Stimulated activated CD4-positive, alpha-beta T cell treated with anti-CD3 and anti-CD28 coated beads, Interleukin-12 subunit alpha, Interleukin-12 subunit beta, amount 100 ng/mL, for 24 hours (primary cell): ENCODE data around the gene DPYSL5.
"Not testable (repeated sequence)": the region's sequence is repeated elsewhere in the genome, so short reads cannot be mapped to it uniquely, and the experiment has no call there.

Source experiments
- DNase-seq, 2 experiments: peaks; one replicate each; pipeline ENCODE4 v3.0.0-alpha.2; 2020; ENCODE audit warnings: low read depth in 2 of 2

DPYSL5 gene, protein sequence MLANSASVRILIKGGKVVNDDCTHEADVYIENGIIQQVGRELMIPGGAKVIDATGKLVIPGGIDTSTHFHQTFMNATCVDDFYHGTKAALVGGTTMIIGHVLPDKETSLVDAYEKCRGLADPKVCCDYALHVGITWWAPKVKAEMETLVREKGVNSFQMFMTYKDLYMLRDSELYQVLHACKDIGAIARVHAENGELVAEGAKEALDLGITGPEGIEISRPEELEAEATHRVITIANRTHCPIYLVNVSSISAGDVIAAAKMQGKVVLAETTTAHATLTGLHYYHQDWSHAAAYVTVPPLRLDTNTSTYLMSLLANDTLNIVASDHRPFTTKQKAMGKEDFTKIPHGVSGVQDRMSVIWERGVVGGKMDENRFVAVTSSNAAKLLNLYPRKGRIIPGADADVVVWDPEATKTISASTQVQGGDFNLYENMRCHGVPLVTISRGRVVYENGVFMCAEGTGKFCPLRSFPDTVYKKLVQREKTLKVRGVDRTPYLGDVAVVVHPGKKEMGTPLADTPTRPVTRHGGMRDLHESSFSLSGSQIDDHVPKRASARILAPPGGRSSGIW

DNA sequence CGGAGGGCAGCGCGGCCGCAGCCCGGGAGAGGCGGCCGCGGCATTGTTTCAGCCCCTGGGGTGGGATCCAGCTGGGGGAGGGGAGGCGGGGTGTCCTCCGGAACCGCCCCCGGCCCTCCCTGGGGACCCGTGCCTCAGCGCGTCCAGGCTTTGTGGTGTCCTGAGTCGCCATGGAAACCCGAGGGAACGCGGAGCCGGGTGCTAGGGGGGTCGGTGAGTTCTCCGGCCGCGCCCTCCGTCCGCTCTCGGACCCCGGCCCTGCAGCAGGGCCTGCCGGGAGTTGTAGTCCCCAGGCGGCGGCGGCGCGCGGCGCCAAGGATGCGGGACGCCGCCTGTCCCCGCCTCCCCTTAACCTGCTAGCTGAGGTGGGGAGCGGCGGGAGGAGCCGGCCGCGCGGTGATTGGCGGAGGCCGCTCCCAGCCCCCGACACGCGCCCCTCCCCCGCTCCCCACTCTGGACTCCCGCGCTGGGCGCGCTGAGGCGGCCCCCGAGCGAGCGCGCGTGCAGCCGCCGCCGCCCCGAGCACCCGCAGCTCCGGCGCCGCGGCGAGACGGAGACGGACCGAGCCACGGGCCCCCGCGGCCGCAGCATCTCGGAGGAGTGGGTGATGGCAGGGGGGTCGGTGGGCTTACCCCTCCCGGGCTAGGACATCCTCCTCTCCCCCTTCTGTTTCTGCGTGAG is at the start of gene DPYSL5:
Gene DPYSL5, plus strand, starts transcription at position 478 of the 681 bp plus-strand sequence. CDS start 50,368 bp downstream, outside the sequence.
- peak in 1 of 2 experiments; percentile 9 for DNase-seq

DNA sequence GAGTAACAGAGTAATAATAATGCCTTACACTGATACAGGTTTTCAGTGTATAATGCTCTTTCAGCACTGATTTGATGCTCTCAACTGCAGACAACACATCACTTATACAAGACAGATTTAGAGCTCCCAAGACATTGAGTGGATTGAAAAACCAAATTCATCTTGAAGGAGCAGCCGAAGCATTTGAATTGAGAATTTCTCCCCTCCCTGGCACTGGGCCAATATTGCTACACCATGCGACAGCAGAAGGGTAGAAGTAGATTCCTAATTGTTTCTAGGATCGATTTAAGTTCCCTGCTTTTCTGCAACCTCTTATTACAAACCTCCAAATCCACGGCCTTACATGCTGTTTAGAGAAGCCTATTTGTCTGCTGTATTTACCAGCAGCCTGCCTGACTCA is 46.6 kb upstream of the DPYSL5 start:
- no peak for DNase-seq

DNA sequence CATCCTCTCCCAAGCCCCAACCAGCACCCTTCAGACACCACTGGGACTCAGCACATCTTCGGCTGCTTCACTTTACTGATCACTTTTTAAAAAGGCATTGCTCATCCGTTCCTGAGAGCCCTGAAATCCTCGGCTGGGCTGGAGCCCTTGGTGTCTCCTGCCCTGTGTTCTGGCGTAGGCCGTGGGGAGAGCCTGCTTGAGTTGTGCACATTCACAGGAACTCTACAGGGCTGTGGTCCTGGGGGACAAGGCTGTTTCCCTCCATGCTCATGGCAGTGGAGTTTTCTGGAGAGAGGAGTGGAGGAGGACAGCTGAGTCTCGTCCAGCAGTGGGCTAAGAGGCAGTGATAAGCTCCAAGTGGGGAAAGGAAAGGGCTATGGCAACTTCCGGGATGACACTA is 46.1 kb upstream of the DPYSL5 start:
- no peak for DNase-seq

DNA sequence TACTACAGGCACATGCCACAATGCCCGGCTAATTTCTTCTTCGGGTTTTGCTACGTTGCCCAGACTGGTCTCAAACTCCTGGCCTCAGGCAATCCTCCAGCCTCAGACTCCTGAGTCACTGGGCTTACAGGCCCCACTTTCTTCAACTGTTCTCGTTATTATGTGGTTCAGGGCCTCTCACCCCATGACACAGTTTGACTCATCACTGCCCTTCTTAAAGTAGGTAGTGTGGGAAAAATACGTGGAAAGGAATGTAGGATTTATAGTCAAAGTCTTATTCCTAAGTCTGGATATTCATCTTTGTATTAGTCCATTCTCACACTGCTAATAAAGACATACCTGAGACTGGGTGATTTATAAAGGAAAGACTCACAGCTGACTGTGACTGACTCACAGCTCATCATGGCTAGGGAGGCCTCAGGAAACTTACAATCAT is 42.7 kb upstream of the DPYSL5 start:
- no peak for DNase-seq

DNA sequence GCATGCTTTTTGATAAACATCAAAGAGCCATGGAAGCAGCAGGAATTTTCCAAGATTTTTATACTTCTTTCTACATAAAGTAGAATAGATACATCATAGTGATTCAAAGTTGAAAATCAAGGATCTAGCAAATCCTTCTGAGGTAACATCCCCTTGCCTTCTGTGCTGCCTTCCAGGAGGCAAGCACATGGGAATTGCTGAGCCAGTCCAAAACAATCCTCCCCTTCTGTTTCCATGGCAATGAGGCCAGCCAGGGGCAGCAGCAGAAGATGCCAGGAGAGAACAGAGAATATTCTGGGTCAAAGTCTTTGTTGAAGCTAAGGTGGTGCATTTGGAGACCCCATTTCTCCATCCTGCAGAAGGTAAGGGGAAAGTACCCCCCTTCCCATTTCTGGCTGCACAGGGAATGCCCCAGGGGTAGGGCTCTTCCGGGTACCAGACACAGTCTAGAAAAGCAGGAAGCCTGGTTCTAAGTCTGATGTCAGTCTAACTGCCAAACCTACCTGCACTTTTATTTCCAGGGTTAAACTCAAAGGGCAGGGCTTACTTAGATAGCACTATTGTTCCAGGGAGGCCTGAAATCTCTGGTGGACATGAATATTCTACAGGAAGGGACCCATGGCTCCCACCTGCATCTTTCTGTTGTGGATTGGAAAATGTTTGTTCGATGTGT is 40.0 kb upstream of the DPYSL5 start:
- DNase-seq, result no peak

DNA sequence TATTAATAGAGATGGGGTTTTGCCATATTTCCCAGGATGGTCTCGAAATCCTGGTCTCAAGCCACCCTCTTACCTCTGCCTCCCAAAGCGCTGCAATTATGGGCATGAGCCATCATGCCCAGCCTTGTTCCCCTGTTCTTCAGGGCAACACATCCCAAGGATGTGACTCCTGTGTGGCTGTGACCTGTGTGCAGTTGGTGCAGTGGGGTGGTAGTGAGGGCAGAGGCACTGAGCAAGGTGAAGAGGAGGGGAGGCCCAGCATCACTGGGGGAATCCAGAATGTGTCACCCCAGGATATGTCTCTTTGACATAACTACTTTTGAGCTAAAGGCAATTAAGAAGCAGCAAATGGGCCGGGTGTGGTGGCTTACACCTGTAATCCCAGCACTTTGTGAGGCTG is 38.7 kb upstream of the DPYSL5 start:
- no peak for DNase-seq

DNA sequence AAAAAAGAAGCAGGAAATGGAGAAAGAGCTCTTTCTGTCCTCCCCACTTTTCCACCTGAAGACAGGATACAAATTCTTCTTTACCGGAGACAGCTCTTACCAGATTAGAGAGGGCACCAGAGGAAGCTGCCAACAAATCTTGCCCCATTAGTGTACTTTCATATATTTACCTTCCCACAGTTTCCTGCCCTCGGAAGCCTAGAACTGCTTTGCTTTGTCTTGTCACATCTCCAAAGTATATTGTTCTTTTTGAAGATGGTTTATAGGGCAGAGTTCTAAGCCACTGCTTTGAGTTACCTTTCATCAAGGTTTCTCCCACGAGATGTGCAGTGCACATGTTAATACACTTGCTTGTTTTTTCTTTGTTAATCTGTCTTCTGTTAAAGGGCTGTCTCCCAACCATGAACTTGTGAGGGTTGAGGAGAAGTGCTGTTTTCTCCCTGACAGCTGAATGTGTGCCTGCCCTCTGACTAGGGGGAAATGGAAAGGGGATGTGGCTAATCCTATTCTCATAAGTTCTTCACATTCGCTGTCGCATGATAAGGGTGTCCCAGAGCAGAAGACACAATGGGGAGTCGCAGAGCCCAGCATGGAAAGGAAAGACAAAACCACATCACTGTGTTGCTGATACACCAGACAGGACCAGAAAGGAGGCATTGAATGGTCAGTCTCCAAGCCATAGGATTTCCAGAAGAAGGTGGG is 37.9 kb upstream of the DPYSL5 start:
- no peak for DNase-seq

DNA sequence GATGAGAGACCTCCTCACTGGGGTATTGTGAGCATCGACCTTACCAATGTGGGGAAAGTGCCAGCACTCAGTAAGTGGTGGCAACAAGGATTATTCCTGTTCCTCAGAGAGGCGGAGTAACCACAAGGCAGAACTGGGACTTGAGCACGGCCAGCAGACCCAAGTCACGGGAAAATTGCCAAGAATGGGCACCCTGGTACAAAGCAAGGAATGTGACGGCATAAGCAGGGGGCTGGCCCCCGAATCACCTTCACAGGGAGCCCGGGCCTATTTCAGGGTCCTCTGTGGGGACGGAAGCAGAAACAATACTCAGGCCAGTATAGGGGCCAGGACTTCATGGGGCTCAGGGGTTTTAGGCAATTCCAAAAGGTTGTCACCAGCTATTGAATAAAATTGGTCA is 36.7 kb upstream of the DPYSL5 start:
- DNase-seq, result no peak

DNA sequence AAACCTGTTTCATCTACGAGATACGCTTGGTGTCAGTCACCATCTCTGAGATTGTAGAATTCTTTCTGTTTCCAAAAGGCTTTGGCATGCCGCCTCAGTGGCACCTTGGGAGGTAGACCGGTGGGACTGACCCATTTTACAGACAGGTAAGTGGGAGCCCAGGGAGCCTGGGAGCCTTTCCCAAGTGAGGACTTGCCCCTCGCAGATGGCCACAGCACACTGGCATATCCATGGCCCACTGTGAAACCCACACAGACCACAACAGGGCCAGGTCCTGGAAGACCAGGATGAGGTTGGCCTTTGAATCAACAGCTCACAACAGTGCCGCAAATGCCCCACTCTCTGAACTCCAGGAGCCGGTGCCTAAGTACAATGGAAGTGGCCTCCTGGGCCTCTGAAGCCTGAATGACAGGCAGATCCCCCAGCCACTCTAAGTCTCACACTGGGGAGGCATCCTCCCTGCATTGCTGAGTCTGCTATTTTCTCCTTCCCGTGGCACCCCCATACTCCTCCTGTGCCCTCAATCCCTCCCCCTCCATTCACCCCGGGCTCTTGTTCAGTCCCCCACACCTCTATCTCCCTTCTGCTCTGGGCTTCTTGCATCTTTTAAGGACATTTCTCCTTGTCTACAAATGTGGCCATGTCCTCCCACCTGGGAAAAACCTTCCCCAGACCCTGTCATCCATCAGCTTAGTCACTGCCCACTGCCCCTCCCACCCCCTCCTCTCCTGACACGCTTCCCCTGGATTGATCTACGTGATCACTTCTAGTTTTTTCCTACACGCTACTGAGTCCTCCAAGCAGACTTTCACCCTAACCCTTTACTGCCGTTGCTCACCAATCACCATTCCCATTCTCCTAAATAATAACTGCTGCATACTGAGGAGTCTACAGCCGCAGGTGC is 35.9 kb upstream of the DPYSL5 start:
- DNase-seq, result no peak

DNA sequence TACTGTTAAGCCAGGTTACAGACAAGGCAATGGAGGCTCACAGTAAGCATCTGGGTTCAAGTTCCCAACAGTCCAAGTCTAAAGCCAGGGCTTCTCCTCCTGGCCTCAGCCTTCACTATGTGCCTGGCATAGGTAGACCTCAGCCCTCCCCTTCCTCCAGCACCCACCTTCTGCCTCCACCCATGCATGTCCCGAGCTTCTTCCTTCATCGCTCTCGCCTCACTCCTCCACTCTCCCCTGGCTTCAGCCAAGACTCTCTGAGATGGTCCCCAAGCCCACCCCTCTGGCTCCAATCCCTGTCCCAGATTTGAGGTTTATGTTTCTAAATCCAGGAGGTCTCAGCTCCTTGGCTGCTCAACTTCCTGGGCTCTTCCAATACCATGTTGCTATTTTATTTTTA is 35.2 kb upstream of the DPYSL5 start:
- no peak for DNase-seq

DNA sequence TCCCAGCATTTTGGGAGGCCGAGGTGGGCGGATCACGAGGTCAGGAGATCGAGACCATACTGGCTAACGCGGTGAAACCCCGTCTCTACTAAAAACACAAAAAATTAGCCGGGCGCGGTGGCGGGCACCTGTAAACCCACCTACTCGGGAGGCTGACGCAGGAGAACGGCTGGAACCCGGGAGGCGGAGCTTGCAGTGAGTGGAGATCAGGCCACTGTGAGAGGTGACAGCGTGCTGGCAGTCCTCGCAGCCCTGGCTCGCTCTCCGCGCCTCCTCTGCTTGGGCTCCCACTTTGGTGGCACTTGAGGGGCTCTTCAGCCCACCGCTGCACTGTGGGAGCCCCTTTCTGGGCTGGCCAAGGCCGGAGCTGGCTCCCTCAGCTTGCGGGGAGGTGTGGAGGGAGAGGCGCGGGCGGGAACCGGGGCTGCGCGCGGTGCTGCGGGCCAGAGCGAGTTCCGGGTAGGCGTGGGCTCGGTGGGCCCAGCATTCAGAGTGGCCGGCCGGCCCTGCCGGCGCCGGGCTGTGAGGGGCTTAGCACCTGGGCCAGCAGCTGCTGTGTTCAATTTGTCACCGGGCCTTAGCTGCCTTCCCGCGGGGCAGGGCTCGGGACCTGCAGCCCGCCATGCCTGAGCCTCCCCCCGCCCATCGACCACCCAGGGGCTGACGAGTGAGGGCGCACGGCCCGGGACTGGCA is 33.7 kb upstream of the DPYSL5 start:
- DNase-seq, result not testable (repeated sequence)

DNA sequence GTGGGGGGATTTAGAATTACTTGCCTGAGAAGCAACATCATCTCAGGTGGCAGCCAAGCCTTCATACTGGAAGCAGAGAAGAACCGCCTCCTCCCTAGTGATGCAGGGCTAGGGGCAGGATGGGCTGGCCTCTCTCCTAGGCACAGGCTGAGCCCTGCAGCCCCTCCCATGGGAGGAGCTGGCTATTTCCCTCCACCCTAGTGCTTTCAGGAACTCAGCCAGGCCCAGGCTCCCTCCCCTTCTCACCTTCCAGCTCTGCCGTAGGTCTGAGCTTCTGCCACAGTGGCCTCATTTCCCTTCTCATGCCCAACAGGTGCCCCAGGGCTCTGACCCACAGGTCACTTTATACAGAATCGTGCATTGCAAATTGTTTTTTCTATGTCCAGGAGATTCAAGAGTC is 31.0 kb upstream of the DPYSL5 start:
- no peak for DNase-seq

DNA sequence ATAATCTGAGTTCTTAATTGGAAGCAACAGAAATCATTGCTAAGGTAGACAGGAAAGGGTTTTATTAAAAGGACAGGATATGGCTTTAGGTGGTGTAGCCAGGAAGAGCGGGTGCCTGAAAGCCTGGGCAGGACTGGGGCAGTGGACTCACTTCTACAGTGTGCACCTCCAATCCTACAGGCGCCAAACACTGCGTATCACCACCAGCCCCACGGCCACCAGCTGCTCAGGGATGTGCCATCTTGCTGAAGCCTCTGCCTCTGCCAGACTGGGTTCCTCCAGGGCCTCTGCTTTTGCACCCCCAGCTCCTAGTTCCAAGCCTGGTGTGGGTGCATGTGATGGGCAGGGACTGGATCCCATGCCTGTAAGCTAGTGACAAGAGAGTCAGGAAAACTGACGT is 29.7 kb upstream of the DPYSL5 start:
- no peak for DNase-seq

DNA sequence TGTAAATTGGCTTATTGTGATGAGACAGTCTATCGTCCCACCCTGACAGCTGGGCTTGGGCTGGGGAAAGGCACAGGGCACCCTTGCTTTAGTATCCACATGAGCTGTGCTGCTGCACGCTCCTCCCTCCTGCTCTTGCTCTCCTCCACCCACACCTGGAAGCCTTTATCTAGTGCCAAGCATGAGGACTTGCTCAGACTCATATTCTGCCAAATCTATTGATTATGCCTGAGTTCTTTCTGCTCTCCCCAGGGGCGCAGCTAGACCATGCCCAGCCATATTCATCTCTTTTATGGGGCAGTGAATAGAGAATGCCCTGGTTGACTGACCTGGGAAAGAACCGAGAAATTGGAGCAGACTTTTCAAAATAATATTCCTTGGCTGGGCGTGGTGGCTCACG is 29.0 kb upstream of the DPYSL5 start:
- no peak for DNase-seq

DNA sequence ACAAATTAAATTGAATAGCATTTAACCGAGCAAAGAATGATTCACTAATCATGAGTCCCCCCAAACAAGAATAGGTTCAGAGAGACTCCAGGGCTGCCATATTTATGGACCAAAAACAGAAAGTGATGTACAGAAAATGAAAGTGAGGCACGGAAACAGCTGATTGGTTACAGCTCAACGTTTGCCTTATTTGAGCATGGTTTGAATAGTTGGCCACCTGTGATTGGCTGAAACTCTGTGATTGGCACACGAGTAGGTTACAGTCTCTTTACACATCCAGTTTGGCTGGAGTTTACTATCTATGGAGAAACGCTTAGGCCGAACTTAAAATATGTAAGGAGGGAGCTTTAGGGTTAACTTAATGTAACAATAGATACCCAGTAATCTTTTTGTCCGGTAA is 27.0 kb upstream of the DPYSL5 start:
- DNase-seq, result no peak

DNA sequence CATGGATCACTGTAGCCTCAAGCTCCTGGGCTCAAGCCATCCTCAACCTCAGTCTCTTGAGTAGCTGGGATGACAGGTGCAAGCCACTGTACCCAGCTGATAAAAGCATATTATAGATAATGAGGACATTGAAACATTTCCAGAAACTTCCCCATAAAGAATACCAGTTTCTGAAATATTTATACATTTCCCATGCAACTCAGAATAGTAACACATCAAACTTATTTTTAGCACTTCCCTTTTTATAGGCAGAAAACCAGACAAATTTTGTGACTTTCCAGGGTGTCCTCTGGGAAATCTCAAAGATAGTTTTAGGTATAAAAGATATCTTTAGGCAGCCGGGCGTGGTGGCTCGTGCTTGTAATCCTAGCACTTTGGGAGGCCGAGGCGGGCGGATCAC is 25.1 kb upstream of the DPYSL5 start:
- no peak for DNase-seq

DNA sequence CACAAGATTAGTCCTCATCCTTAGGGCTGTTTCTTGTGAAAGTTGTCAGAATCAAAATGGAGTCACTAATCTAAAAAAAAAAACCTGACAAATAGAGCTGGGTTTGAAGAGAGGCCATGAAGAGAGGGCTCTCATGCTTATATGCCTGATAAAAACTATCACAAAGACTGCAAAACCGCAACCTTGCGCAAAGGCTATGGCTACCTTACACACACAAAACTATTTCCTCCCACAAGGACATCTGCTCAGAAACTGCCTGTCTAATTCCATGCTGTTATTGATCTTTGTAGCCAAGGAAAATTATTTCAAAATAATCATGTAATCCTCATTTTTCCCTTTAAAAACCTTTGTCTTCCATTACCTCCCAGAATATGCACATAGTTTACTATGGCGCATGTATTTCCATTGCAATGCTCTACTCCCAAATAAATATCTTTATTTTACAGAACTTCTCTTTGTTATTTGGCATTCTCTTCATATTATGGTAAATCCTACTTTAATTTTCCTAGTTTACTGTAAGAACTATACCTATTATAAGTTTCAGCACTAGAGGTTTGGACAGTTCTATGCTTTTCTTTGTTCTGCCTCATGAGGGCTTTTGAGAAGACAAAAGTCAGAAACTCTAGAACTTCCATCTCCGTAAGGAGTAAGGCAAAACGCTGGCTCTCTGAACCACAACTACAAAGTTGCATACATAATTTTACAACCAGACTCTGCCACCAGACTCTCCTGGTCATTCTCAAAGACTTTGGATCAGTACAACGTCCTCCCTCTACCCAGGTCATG is 9.6 kb upstream of the DPYSL5 start:
- no peak for DNase-seq

DNA sequence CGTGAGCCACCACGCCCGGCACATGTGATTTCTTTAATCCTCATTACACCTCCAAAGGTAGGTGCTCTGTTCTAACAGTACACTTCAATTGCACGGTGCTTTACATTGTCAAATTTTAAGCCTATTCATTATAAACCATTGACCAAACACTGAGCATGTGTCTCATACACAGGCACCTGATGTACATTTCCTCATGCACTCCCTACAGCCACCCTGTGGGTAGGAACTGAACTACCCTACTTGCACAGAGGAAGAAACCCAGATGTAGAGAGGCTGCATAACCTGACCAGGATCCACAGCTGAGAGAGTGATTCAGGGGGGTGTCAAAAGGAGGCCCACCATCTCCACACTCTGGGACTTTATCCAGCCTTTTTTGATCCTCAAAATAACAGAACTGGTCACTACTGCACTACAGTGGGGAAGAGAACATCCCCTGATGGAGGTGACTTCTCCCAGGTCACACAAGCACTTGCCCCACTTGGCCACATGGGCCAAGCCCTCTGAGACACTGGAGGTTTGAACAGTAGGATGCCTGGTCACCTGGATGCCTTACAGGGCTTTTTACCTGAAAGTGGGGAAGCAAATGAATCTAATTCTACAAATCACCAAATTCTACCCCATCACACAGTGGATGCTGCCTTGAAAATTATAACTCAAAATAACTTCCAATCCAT is 6.9 kb upstream of the DPYSL5 start:
- no peak for DNase-seq

DNA sequence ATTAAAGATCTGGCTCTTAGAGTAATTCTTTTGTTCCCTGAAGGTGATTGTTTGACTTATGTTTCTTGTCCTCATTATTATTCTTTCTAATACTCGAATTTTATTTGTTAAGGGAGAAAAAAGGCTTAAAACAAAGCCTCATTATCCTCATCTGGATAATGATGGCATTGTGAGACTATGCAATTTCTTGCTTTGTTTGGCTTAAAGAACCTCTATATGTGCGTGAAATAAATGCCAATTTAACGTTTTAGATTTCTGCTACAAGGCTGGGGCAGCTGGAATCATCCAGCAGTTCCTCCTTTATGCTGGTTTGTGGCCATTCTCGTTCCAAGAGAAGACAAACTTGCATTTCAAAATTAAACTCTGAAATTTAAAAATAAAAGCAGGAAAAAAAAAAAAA is 4.9 kb upstream of the DPYSL5 start:
- no peak for DNase-seq
